HepG2 (cell line): ENCODE measurements around the gene B4GALT7. TPM values are rescaled to one million over a fixed set of nuclear protein-coding genes. Genes with fewer than 3 reads are reported as not detected.

Experiments used
- AHDC1 ChIP-seq: sonication (generic); formaldehyde crosslinking; IDR thresholded peaks from 2 replicates; pipeline ENCODE4 v1.5.1; 2020; ENCODE audit warnings: mild to moderate bottlenecking, missing genetic modification reagents, borderline replicate concordance
- BRF2 ChIP-seq: sonication (generic); formaldehyde crosslinking; IDR thresholded peaks from 2 replicates; pipeline ENCODE4 v1.8.1; 2022; ENCODE audit warnings: mild to moderate bottlenecking, missing genetic modification reagents
- CCDC6 ChIP-seq: sonication (generic); formaldehyde crosslinking; IDR thresholded peaks from 2 replicates; pipeline ENCODE4 v1.8.1; 2022; ENCODE audit warnings: mild to moderate bottlenecking, missing genetic modification reagents, moderate library complexity
- E2F2 ChIP-seq: sonication (generic); formaldehyde crosslinking; IDR thresholded peaks from 2 replicates; pipeline ENCODE4 v1.4.0; 2020; ENCODE audit warnings: missing genetic modification reagents, borderline replicate concordance
- ETS1 ChIP-seq: sonication (generic); formaldehyde crosslinking; IDR thresholded peaks from 2 replicates; pipeline ENCODE4 v1.4.0; 2020; ENCODE audit warnings: missing genetic modification reagents
- HMGA1 ChIP-seq: sonication (generic); formaldehyde crosslinking; conservative IDR thresholded peaks from 2 replicates; pipeline ENCODE4 v1.4.0; 2020; ENCODE audit warnings: missing genetic modification reagents
- KDM5A ChIP-seq: fragments of 200-600 bp; sonication (generic); IDR thresholded peaks from 2 replicates; pipeline ENCODE4 v1.7.0; 2018; ENCODE audit warnings: antibody characterized with exemption, mild to moderate bottlenecking, low read length, borderline replicate concordance
- MNT ChIP-seq: fragments of 450-650 bp; IDR thresholded peaks from 2 replicates; pipeline ENCODE4 v1.6.1; 2016
- MXI1 ChIP-seq: IDR thresholded peaks from 3 replicates; pipeline ENCODE4 v1.6.1; 2012; ENCODE audit warnings: low read depth, low read length, inconsistent platforms, borderline replicate concordance
- PHF8 ChIP-seq: sonication (generic); formaldehyde crosslinking; IDR thresholded peaks from 2 replicates; pipeline ENCODE4 v1.5.0; 2020; ENCODE audit warnings: missing genetic modification reagents
- SP2 ChIP-seq: sonication (generic); formaldehyde crosslinking; IDR thresholded peaks from 2 replicates; pipeline ENCODE4 v1.5.1; 2020; ENCODE audit warnings: mild to moderate bottlenecking, missing genetic modification reagents
- SPEN ChIP-seq: sonication (generic); formaldehyde crosslinking; IDR thresholded peaks from 2 replicates; pipeline ENCODE4 v1.5.1; 2020; ENCODE audit warnings: low read depth, mild to moderate bottlenecking, missing genetic modification reagents
- TEAD3 ChIP-seq: optimal IDR thresholded peaks from 2 replicates; pipeline ENCODE3; 2016; ENCODE audit warnings: borderline replicate concordance
- ZNF12 ChIP-seq: sonication (generic); formaldehyde crosslinking; IDR thresholded peaks from 2 replicates; pipeline ENCODE4 v1.5.0; 2020; ENCODE audit warnings: missing genetic modification reagents
- ZNF136 ChIP-seq: sonication (generic); formaldehyde crosslinking; IDR thresholded peaks from 2 replicates; pipeline ENCODE4 v1.8.1; 2022; ENCODE audit warnings: low read depth, mild to moderate bottlenecking, moderate library complexity, missing genetic modification reagents
- polyA plus RNA-seq, 8 experiments: library from polyadenylated mRNA; depleted of rRNA in 3 of 8; stranded (reverse) in 7 of 8; unstranded in 1 of 8; fragments of >200 nt; fragmentation: Illumina TruSeq in 4 of 8; extraction: Trizol in 4 of 8; gene quantifications; 2 replicates each; pipeline versions ENCODE4 v1.2.1 to v1.2.3, GENCODE V29; 2011 to 2016; ENCODE audit warnings: low read depth in 4 of 8, missing spikeins in 1 of 8, mixed read lengths in 1 of 8; ENCODE audit not compliant: insufficient read depth in 1 of 8
- total RNA-seq, 5 experiments: library from RNA; depleted of rRNA; stranded (reverse); fragments of >200 nt; fragmentation: Illumina TruSeq; extraction: Trizol; gene quantifications; 2 replicates each; pipeline ENCODE4 v1.2.3, GENCODE V29; 2016; ENCODE audit warnings: low read depth in 1 of 5
- TF ChIP-seq, protein P1 (sequence below): sonication (generic); formaldehyde crosslinking; IDR thresholded peaks from 2 replicates; pipeline ENCODE4 v1.8.0; 2022; ENCODE audit warnings: mild to moderate bottlenecking, missing genetic modification reagents, borderline replicate concordance
- TF ChIP-seq, protein P2 (sequence below): sonication (generic); formaldehyde crosslinking; IDR thresholded peaks from 2 replicates; pipeline ENCODE4 v1.8.1; 2023; ENCODE audit warnings: missing genetic modification reagents, mild to moderate bottlenecking, borderline replicate concordance

The B4GALT7 gene
- total and polyA plus RNA-seq, 2 of the 13 experiments (the other 11 are each of a cell fraction or from before 2014, with no cell fraction given), result 16.4 to 20.5 TPM

GRCh38 chr5:177554474-177555111, 45.3 kb upstream of the B4GALT7 start, which contains the start of gene FAM193B (continued):
- TF ChIP-seq TEAD3, result peak; percentile 45
- no peak for TF ChIP-seq E2F2
- no peak for TF ChIP-seq KDM5A
- no peak for TF ChIP-seq ETS1
- TF ChIP-seq, protein P1, sequence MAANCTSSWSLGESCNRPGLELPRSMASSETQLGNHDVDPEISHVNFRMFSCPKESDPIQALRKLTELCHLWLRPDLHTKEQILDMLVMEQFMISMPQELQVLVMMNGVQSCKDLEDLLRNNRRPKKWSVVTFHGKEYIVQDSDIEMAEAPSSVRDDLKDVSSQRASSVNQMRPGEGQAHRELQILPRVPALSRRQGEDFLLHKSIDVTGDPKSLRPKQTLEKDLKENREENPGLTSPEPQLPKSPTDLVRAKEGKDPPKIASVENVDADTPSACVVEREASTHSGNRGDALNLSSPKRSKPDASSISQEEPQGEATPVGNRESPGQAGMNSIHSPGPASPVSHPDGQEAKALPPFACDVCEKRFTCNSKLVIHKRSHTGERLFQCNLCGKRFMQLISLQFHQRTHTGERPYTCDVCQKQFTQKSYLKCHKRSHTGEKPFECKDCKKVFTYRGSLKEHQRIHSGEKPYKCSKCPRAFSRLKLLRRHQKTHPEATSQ (CRISPR knock-in tag), result no peak
- TF ChIP-seq PHF8 (CRISPR knock-in tag), result peak; percentile 58
- TF ChIP-seq ZNF136, result no peak
- TF ChIP-seq, protein P2, sequence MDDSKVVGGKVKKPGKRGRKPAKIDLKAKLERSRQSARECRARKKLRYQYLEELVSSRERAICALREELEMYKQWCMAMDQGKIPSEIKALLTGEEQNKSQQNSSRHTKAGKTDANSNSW (CRISPR knock-in tag), result no peak
- no peak for TF ChIP-seq CCDC6 (CRISPR knock-in tag)
- no peak for TF ChIP-seq ZNF12
- TF ChIP-seq SP2, result no peak
- TF ChIP-seq HMGA1, result no peak
- no peak for TF ChIP-seq MNT
- TF ChIP-seq MXI1, result no peak
- TF ChIP-seq AHDC1 (CRISPR knock-in tag), result no peak
- TF ChIP-seq SPEN (CRISPR knock-in tag), result no peak
- no peak for TF ChIP-seq BRF2 (CRISPR knock-in tag)
